GM10248 (cell line): ENCODE measurements around the gene NUP205.

Experiments
- CTCF ChIA-PET: fragments of 300-600 bp; sonication (Branson Sonifier 250); formaldehyde crosslinking; extraction: SDS; loops from one replicate; lab custom pipeline; 2021; ENCODE audit warnings: antibody characterized with exemption; lab: Yijun Ruan, JAX
- POLR2A ChIA-PET: fragments of 350-650 bp; sonication (Branson Sonifier 250); formaldehyde crosslinking; extraction: SDS; loops from one replicate; lab custom pipeline; 2020; ENCODE audit warnings: antibody characterized with exemption; lab: Yijun Ruan, JAX
- DNase-seq: peaks from one replicate; pipeline ENCODE4 v3.0.0; 2012; ENCODE audit errors: extremely low spot score
- CTCF ChIP-seq: IDR thresholded peaks from 2 replicates; pipeline ENCODE4 v1.5.1; 2012; ENCODE audit warnings: mild to moderate bottlenecking, low read depth; ENCODE audit errors: extremely low read depth, missing control alignments, control extremely low read depth

Gene NUP205

GRCh38 chr7:135557455-135558336 is at the start of gene NUP205:
NUP205 (plus strand) TSS chr7:135557917; CDS start chr7:135557945, 28 bp downstream.
- ChIA-PET CTCF (interaction anchor here (1.0 to 1.8 kb wide), 7 partner anchors 13 to 284 kb away, joined by 3 to 5 read pairs (median 3); no protein-coding TSS in a partner anchor), POLR2A (interaction anchor here (0.7 kb wide), 1 partner anchor 12 kb away, joined by 3 read pairs; no protein-coding TSS in a partner anchor)
- DNase-seq: peak; percentile 82
- no peak for TF ChIP-seq CTCF

GRCh38 chr7:135508883-135509588 is 48.7 kb upstream of the NUP205 start:
- TF ChIP-seq CTCF: no peak
- DNase-seq: peak; percentile 29
- ChIA-PET POLR2A (interaction anchor here (0.7 kb wide), 1 partner anchor 7 kb away, joined by 3 read pairs; no protein-coding TSS in a partner anchor), CTCF (interaction anchor here (0.7 to 1.5 kb wide), 3 partner anchors 9 to 234 kb away, joined by 3 read pairs; no protein-coding TSS in a partner anchor)

- POLR2A ChIA-PET: interaction anchor here (0.7 kb wide), 1 partner anchor 8 kb away, joined by 3 read pairs; no protein-coding TSS in a partner anchor
- DNase-seq: no peak
- CTCF ChIA-PET: interaction anchor here (0.7 to 1.5 kb wide), 3 partner anchors 9 to 234 kb away, joined by 3 read pairs; no protein-coding TSS in a partner anchor
- no peak for TF ChIP-seq CTCF
Measured at GRCh38 chr7:135509589-135509838, 48.2 kb upstream of the NUP205 start.

GRCh38 chr7:135509839-135510591 is 47.7 kb upstream of the NUP205 start, which contains the start of gene CNOT4:
CNOT4 (minus strand) TSS chr7:135510102; CDS start chr7:135438331, 71,771 bp downstream.
- peak; percentile 95 for DNase-seq
- ChIA-PET POLR2A (no interaction called here), CTCF (interaction anchor here (0.7 to 1.5 kb wide), 9 partner anchors 9 to 235 kb away, joined by 3 to 5 read pairs (median 3); no protein-coding TSS in a partner anchor)
- TF ChIP-seq CTCF: no peak

- ChIA-PET POLR2A (interaction anchor here (0.9 kb wide), 1 partner anchor 235 kb away, joined by 4 read pairs; no protein-coding TSS in a partner anchor), CTCF (interaction anchor here (0.6 to 1.5 kb wide), 11 partner anchors 10 to 235 kb away, joined by 3 to 5 read pairs (median 3); no protein-coding TSS in a partner anchor)
- TF ChIP-seq CTCF: peak; percentile 33
- no peak for DNase-seq
Measured at GRCh38 chr7:135510592-135511183, 47.0 kb upstream of the NUP205 start.
